Activated CD4-positive, alpha-beta T cell treated with anti-CD3 and anti-CD28 coated beads for 4 hours (primary cell): Measurements from ENCODE around the gene MAN1B1.
"Not testable (repeated sequence)": the region's sequence is repeated elsewhere in the genome, so short reads cannot be mapped to it uniquely, and the experiment has no call there.

Experiments used
- DNase-seq, 2 donors: peaks; one replicate each; pipeline ENCODE4 v3.0.0-alpha.2; 2020

The MAN1B1 gene

GRCh38 chr9:137052998-137053943, 33.5 kb upstream of the MAN1B1 start:
- no peak for DNase-seq

DNA sequence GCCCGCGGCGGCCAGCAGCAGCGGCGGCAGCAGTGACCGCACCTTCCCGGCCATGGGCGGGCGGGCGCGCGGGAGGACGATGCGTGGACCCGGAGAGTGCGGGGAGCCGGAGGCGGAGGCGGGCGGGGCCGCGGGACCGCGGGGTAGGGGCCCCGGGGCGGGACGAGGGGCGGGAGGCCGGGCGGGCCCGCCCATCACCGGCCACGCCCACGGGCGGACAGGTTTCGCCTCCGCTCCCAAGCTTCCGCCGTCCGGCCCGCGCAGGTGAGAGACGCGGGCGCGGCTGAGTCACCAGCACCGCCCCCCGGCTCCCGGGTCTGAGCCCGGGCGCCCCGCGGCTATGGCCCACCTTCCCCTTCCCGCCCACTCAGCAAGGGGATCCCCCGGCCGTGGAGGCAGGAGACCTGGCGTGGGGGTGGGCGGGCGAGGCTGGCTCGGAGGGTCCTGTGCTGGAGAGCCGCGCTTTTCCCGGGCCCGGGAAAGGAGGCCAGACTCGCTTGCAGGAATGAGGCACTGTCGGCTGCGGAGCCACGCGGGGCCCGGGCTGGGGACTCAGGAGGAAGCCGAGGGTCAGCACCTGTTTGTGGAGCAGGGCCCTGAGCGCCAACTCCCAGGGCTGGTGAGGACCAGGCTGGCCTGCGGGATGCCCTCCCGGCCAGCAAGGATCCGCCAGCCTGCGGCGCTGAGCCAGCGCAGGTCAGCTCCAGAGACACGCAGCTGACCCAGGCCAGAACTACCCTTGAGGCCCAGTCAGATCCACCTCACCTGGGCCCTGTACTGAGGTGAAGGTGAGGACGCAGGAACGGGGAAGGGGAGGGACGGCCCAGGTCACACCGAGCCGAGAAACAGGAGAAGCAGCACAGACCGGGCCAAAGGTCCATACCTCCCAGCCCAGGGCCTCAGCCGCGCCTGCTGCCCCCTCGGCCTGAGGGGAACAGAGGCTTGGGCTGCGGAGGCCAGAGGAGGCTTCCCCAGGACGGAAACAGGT, 32.5 kb upstream of the MAN1B1 start, which contains the start of gene ENTPD2:
ENTPD2 (minus strand) TSS at position 118 of the 988 bp plus-strand sequence; CDS start at position 54, 64 bp downstream.
- DNase-seq, result peak; percentile 44 to 58

GRCh38 chr9:137054932-137055384, 31.8 kb upstream of the MAN1B1 start:
- DNase-seq, result no peak

DNA sequence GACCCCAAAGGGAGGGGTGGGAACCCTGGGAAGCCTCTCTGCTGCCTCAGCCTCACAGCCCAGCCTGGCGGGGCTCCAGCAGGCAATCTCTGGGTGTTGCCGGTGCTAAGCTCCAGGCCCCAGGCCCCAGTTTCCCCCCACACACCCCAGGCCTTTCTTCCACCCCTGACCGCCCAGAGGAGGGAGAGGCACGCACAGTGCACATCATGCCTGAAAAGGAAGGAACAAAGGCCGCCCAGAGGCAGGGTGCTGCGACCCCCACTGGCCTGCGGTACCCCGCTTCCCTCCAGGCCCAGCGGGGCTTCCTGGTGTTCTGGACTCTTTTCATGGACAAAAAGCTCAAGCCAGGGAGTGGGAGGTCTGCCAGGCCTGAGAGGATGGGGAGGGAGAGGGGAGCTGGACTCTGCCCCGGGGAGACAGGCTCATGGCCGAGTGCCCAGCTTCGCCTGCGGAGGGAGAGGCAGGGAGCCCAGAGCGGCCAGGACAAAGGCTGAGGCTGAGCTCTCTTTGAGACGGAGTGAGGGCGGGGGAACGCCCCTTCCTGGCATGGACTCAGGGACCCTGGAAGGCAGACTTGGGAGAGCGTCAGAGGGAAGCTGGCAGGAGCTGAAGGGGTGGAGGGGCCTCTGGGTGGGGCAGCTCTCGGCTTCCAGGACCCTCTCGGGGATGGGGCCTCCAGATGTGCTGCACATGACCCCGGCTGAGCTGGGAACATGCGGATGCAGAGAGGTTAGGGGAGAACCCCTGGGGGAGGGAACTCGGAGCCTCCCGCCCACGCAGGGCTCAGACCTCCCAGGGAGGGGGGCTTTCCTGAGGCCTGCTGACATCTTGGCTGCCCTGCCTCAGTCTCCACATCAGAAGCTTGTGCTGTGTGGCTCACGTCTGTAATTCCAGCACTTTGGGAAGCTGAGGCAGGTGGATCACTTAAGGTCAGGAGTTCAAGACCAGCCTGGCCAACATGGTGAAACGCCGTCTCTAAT, 31.1 kb upstream of the MAN1B1 start:
- no peak for DNase-seq

DNA sequence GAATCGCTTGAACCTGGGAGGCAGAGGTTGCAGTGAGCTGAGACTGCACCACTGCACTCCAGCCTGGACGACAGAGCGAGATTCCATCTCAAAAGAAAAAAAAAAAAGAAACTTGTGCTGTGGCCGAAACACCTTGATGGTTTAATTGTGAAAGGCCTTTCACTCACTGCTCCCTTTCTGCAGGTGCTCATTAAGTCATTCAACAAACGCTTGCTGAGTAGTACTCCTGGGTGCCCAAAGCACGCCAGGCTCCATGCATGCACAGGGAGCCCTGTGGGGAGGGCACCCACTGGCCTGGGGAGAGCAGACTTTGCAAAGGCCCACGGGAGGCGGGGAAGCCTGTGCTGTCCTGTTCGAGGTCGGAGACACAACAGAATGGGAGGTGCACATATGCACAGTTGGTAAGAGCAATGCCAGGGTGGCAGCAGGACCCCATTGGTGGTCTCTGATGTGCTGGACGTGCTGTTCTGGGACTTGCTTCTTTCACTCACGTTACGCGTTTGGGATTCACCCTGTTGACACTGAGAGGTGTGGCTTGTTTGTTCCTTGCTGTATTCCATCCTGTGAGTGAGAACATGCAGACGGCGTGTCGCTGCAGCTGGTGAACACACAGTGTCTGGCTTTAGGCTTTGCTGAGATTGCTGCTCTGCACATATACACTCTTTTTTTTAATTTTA, 29.9 kb upstream of the MAN1B1 start:
- DNase-seq, result no peak

- no peak for DNase-seq
These were observed 29.2 kb upstream of the MAN1B1 start for GRCh38 chr9:137057545-137057944.

DNA sequence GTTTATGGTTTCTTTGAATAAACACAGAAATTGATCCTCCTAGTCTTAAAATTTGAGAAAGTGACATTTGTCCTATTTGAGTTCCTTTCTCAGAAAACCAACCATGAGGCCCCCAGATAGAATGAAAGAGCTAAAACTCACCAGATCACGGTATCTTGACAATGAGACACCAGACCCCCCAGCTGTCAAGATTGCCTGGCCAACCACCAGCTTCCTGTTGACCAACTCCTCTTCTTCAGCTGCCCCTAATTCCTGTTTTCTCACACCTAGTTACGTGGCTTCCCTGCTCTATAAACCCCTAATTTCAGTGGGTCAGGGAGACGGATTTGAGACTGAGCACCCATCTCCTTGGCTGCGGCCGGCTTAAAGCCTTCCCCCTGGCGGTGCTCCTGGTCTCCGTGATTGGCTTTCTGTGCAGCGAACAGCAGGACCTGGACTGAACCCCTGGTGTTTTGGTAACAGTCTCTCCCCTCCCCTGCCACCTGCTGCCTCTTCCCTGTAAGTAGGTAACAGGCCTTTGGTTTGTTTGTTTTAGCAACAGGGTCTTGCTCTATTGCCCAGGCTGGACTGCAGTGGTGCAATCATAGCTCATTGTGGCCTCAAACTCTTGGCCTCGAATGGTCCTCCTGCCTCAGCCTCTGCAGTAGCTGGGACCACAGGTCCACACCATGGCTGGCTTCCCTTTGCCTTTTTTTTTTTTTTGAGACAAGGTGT, 28.1 kb upstream of the MAN1B1 start:
- DNase-seq, result no peak

DNA sequence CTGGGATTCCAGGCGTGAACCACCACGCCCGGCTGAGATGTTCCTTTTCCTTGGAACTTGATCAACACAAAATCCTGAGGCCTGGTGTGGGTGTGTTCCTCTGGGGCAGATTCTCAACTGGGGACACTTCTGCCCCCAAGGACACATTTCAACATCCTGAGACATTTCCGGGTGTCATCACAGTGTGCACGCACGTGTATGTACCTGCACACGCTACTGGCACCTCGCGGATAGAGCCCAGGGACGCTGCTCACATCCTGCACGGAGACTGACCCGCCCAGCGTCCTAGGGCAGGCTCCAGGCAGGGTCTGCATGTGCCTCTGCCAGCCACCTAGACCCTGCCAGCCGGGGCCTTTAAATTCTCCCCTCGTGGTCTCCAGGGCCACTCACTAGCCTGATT, 24.4 kb upstream of the MAN1B1 start:
- no peak for DNase-seq

- not testable (repeated sequence) for DNase-seq
These were observed 24.0 kb upstream of the MAN1B1 start for GRCh38 chr9:137062798-137063197.

DNA sequence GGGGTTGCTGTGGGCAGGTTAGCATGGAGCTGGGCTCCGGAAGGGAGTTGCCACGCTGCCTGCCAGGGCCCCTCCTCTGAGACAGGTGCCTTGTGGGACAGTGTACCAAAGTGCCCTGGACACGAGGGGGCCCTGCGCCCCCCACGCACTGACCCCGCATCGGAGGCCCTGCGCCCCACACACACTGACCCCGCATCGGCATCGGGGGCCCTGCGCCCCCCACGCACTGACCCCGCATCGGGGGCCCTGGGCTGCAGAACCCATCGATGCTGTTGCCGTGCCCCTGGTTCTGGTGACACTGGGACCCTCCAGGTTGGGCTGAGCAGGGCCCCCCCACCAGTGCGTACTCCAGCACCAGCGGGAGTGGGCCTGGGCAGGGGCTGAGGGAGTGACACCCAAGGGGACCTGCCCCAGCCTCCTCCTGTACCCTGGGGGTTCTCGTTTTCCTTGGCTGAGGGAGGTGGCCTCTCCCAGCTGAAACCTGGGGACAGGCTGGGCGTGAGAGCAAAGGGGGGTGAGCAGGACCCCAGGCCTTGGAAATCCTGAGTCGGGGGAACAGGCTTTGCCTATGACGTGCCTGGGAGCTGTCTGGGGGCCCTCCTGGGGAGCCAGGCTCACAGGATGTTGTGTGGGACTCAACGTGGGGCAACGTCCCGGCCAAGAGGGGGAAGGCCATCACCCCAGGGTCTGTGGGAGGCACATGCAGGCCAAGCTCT, 23.3 kb upstream of the MAN1B1 start:
- no peak for DNase-seq

DNA sequence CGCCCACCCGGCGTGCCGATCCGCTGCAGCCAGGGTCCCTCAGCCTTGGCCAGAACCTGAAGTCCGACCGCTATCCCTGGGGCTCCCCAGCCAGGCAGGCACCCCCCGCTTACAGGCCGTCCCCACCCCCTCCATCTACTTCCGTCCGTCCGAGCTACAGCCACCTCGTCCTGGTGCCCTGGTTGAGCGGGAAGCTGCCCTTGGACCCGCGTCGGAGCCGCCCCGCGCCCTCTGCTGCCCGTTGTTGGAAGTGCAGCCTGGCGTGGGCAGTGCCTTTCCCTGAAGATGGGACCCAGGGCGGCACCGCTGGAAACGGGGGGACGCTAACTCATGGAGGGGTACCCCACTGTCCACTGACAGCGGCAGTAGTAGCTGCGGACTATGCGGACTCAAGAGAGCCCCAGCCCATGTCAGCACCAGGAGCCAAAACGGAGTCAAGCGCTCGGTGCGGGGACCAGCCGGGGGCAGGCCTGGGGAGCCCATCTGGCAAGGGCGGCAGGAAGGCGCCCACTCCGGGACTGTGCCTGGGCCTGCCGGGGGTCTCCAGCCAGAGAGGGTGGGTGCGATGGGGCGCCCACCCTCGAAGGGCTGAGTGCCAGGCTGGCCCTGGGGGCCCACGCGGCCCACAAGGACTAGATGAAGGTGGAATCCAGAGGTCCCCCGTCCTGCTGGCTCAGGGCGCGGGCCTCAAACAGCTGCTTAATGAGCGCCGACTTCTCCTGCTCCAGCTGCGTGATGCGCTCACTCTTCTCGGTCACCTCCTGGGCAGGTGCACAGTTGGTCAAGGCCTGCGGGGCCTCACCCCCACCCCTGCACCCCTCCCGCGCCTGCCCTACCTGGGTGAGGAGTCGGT, 22.5 kb upstream of the MAN1B1 start:
- peak; percentile 43 to 62 for DNase-seq

DNA sequence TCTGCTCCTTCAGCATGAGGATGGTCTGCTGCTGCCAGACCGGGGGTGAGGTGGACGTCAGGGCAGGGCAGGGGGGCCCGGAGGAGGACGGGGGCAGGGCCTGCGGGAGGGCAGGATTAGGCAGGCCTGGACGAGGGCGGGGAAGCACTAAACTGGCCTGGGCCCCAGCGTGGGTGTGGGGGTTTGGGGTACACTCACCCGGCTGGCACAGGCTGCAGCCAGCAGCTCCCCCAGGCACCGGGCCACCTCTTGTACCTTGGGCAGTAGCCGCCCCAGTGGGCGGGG, 22.0 kb upstream of the MAN1B1 start:
- no peak for DNase-seq

- DNase-seq, result no peak
These were observed 21.3 kb upstream of the MAN1B1 start for GRCh38 chr9:137065336-137065967.

GRCh38 chr9:137066096-137066861, 20.5 kb upstream of the MAN1B1 start:
- DNase-seq, result no peak

- peak; percentile 83 to 86 for DNase-seq
These were observed 18.8 kb upstream of the MAN1B1 start for GRCh38 chr9:137067860-137068538.

- DNase-seq, result no peak
These were observed 18.0 kb upstream of the MAN1B1 start for GRCh38 chr9:137068539-137069507.
